GM12891 (cell line): Measurements from ENCODE around the gene BRINP2.

Experiments
- DNase-seq: peaks from one replicate; pipeline ENCODE4 v3.0.0; 2011; ENCODE audit warnings: low spot score; ENCODE audit not compliant: insufficient read length
- FAIRE-seq: peaks from 2 replicates; lab custom pipeline; 2011; peaks lifted over from hg19 to GRCh38; lab: Jason Lieb, UNC
- PAX5 ChIP-seq: IDR thresholded peaks from 2 replicates; pipeline ENCODE4 v1.6.1; 2011; ENCODE audit warnings: low read length, moderate library complexity, mild to moderate bottlenecking; ENCODE audit not compliant: insufficient read depth, severe bottlenecking
- POLR2A ChIP-seq: IDR thresholded peaks from 2 replicates; pipeline ENCODE4 v1.6.1; 2011; ENCODE audit warnings: low read depth, low read length, control low read depth
- POLR2AphosphoS5 ChIP-seq: IDR thresholded peaks from 2 replicates; pipeline ENCODE4 v1.6.1; 2011; ENCODE audit warnings: low read depth, low read length, control low read depth
- POU2F2 ChIP-seq: IDR thresholded peaks from 2 replicates; pipeline ENCODE4 v1.6.1; 2011; ENCODE audit warnings: low read depth, mild to moderate bottlenecking, control low read depth, low read length, moderate library complexity
- SPI1 ChIP-seq: IDR thresholded peaks from 2 replicates; pipeline ENCODE4 v1.6.1; 2011; ENCODE audit warnings: low read depth, low read length, control low read depth
- TAF1 ChIP-seq: IDR thresholded peaks from 2 replicates; pipeline ENCODE4 v1.6.1; 2011; ENCODE audit warnings: low read depth, low read length, control low read depth

BRINP2 gene

GRCh38 chr1:177252877-177253276 lies 82.1 kb downstream of the BRINP2 start:
- FAIRE-seq = no peak
- TF ChIP-seq TAF1 (no peak), POLR2A (no peak), SPI1 (no peak), POLR2AphosphoS5 (no peak), PAX5 (no peak), POU2F2 (no peak)
- DNase-seq = no peak

GRCh38 chr1:177255411-177255810 lies 84.7 kb downstream of the BRINP2 start:
- FAIRE-seq = no peak
- TF ChIP-seq POU2F2 (no peak), TAF1 (no peak), POLR2AphosphoS5 (no peak), POLR2A (no peak), PAX5 (no peak), SPI1 (no peak)
- no peak for DNase-seq

- DNase-seq (peak; percentile 20), FAIRE-seq (no peak)
Observed at GRCh38 chr1:177256153-177257075, 85.7 kb downstream of the BRINP2 start.

GRCh38 chr1:177257128-177257527 lies 86.4 kb downstream of the BRINP2 start:
- no peak for TF ChIP-seq POLR2AphosphoS5
- no peak for TF ChIP-seq SPI1
- no peak for FAIRE-seq

More at GRCh38 chr1:177256153-177257075, 85.7 kb downstream of the BRINP2 start:
- TF ChIP-seq SPI1 (no peak), POLR2AphosphoS5 (no peak), POU2F2 (no peak)

GRCh38 chr1:177257576-177257975 lies 86.8 kb downstream of the BRINP2 start:
- no peak for DNase-seq
- no peak for TF ChIP-seq POLR2A
- no peak for TF ChIP-seq POU2F2
- TF ChIP-seq TAF1 = no peak
- TF ChIP-seq POLR2AphosphoS5 = no peak
- no peak for TF ChIP-seq SPI1
- TF ChIP-seq PAX5 = no peak
- FAIRE-seq = no peak

More at GRCh38 chr1:177257128-177257527, 86.4 kb downstream of the BRINP2 start:
- no peak for DNase-seq

- TF ChIP-seq POLR2AphosphoS5 (no peak), TAF1 (no peak), PAX5 (no peak), POLR2A (no peak), SPI1 (no peak), POU2F2 (no peak)
- FAIRE-seq = no peak
- DNase-seq = no peak
Observed at GRCh38 chr1:177270863-177271262, 100.1 kb downstream of the BRINP2 start.

GRCh38 chr1:177273141-177273540 lies 102.4 kb downstream of the BRINP2 start:
- TF ChIP-seq PAX5 = no peak
- no peak for TF ChIP-seq POLR2A
- no peak for TF ChIP-seq TAF1
- no peak for TF ChIP-seq SPI1
- no peak for FAIRE-seq
- no peak for DNase-seq

GRCh38 chr1:177274687-177275211 lies 104.0 kb downstream of the BRINP2 start:
- FAIRE-seq (no peak), DNase-seq (no peak)
- TF ChIP-seq SPI1 = no peak
- no peak for TF ChIP-seq POU2F2
- TF ChIP-seq PAX5 = no peak
- TF ChIP-seq POLR2AphosphoS5 = no peak
- no peak for TF ChIP-seq POLR2A
- no peak for TF ChIP-seq TAF1

- FAIRE-seq = no peak
- TF ChIP-seq TAF1 (no peak), POLR2A (no peak)
- no peak for DNase-seq
Observed at GRCh38 chr1:177275736-177276135, 105.0 kb downstream of the BRINP2 start.

- FAIRE-seq (no peak), DNase-seq (no peak)
- TF ChIP-seq POLR2A (no peak), PAX5 (no peak), POLR2AphosphoS5 (no peak)
Observed at GRCh38 chr1:177278626-177279390, 108.0 kb downstream of the BRINP2 start.
